ENCODE data around the gene SNW1.
A peak's percentile ranks its signal among the peaks of the same experiment; 100 is the strongest.

SNW1 gene

GRCh38 chr14:77714926-77715325 is 46.0 kb downstream of the SNW1 start:
- H3K9me3 Mint-ChIP-seq, result no peaks in the 10 kb centered on the region

GRCh38 chr14:77710364-77710763 is 50.6 kb downstream of the SNW1 start:
- H3K27ac Mint-ChIP-seq, result no peak overlapping the region
- H3K4me3 Mint-ChIP-seq, result peak overlapping the region; percentile 21 to 76 (median 43)
- peaks cover 25% of the 10 kb centered on the region for H3K36me3 Mint-ChIP-seq (ENCODE audit: low read depth)
- TF ChIP-seq, protein P1, sequence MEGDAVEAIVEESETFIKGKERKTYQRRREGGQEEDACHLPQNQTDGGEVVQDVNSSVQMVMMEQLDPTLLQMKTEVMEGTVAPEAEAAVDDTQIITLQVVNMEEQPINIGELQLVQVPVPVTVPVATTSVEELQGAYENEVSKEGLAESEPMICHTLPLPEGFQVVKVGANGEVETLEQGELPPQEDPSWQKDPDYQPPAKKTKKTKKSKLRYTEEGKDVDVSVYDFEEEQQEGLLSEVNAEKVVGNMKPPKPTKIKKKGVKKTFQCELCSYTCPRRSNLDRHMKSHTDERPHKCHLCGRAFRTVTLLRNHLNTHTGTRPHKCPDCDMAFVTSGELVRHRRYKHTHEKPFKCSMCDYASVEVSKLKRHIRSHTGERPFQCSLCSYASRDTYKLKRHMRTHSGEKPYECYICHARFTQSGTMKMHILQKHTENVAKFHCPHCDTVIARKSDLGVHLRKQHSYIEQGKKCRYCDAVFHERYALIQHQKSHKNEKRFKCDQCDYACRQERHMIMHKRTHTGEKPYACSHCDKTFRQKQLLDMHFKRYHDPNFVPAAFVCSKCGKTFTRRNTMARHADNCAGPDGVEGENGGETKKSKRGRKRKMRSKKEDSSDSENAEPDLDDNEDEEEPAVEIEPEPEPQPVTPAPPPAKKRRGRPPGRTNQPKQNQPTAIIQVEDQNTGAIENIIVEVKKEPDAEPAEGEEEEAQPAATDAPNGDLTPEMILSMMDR (IDR thresholded peaks at IDR 0.05; ENCODE audit: unreplicated experiment in 3 of 3), result no peak
- no peaks in the 10 kb centered on the region for H3K9me3 Mint-ChIP-seq
- peaks cover 41% of the 10 kb centered on the region for H3K4me1 Mint-ChIP-seq
- no peaks in the 10 kb centered on the region for H3K27me3 Mint-ChIP-seq (ENCODE audit: low read depth)

More at GRCh38 chr14:77714926-77715325, 46.0 kb downstream of the SNW1 start:
- Mint-ChIP-seq H3K4me3 (no peak overlapping the region), H3K27me3 (ENCODE audit: low read depth) (no peaks in the 10 kb centered on the region), H3K4me1 (peaks cover 7% of the 10 kb centered on the region), H3K27ac (no peak overlapping the region), H3K36me3 (ENCODE audit: low read depth) (peaks cover 47% of the 10 kb centered on the region)
- TF ChIP-seq, protein P1 (IDR thresholded peaks at IDR 0.05; ENCODE audit: unreplicated experiment in 3 of 3), result no peak

GRCh38 chr14:77709412-77709811 is 51.5 kb downstream of the SNW1 start:
- Mint-ChIP-seq H3K27me3 (ENCODE audit: low read depth) (no peaks in the 10 kb centered on the region), H3K4me3 (peak overlapping the region; percentile 90 to 98 (median 95)), H3K4me1 (peaks cover 41% of the 10 kb centered on the region), H3K27ac (no peak overlapping the region), H3K36me3 (ENCODE audit: low read depth) (peaks cover 20% of the 10 kb centered on the region), H3K9me3 (no peaks in the 10 kb centered on the region)
- TF ChIP-seq, protein P1 (IDR thresholded peaks at IDR 0.05; ENCODE audit: unreplicated experiment in 3 of 3), result no peak

GRCh38 chr14:77708749-77709148 is 52.2 kb downstream of the SNW1 start:
- peak overlapping the region; percentile 90 to 98 (median 95) for H3K4me3 Mint-ChIP-seq
- peaks cover 26% of the 10 kb centered on the region for H3K36me3 Mint-ChIP-seq (ENCODE audit: low read depth)
- peaks cover 41% of the 10 kb centered on the region for H3K4me1 Mint-ChIP-seq
- TF ChIP-seq, protein P1 (IDR thresholded peaks at IDR 0.05; ENCODE audit: unreplicated experiment in 3 of 3), result no peak
- peak overlapping the region; percentile 69 to 84 (median 82) for H3K27ac Mint-ChIP-seq
- H3K27me3 Mint-ChIP-seq (ENCODE audit: low read depth), result no peaks in the 10 kb centered on the region
- no peaks in the 10 kb centered on the region for H3K9me3 Mint-ChIP-seq

DNA sequence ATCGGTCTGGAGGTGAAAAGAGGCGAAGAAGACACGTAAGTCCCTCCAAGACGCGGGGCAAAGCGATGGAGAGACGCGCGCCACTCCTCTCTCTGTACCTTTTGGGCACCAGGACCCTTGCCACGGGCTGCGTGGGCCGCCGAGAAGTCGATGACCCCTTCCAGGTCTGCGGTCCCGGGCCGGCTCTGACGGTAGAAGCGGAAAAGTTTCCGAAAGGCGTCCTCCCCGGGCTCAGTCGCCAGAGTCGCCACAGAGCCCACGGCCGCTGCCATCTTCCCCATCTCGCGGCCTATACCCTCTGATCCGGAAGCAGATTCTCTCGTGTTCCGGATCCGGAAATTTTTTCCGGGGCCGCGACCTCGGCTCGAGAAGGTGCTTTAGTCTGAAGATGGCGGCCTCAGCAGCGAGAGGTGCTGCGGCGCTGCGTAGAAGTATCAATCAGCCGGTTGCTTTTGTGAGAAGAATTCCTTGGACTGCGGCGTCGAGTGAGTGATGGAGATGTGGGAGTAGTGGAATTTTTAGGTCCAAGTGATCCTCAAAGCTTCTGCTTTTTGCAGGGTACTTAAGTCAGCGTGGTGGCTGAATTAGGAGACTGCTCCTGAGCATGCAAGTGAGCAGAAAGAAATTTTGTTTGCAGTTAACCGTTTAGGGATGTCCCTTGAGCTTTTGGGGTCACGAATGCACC is 53.1 kb downstream of the SNW1 start, which contains the start of the genes ALKBH1 and SLIRP:
ALKBH1 (minus strand) TSS at position 300 of the 685 bp plus-strand sequence; CDS start at position 281, 19 bp downstream.
SLIRP (plus strand) TSS at position 380 of the 685 bp plus-strand sequence; CDS start at position 389, 9 bp downstream.
- Mint-ChIP-seq H3K4me3 (peak within 1 kb of the TSS; percentile 90 to 98 (median 95)), H3K4me1 (peaks cover 41% of the 10 kb centered on the region), H3K9me3 (no peaks in the 10 kb centered on the region), H3K36me3 (ENCODE audit: low read depth) (peaks cover 20% of the 10 kb centered on the region), H3K27me3 (ENCODE audit: low read depth) (no peaks in the 10 kb centered on the region), H3K27ac (peak within 1 kb of the TSS; percentile 69 to 84 (median 82))
- TF ChIP-seq, protein P1 (IDR thresholded peaks at IDR 0.05; ENCODE audit: unreplicated experiment in 3 of 3), result no peak

GRCh38 chr14:77707355-77707723 is 53.6 kb downstream of the SNW1 start:
- TF ChIP-seq, protein P1 (IDR thresholded peaks at IDR 0.05; ENCODE audit: unreplicated experiment in 3 of 3), result peak in 2 of 3 experiments; percentile 19 to 27
- Mint-ChIP-seq H3K9me3 (no peaks in the 10 kb centered on the region), H3K36me3 (ENCODE audit: low read depth) (peaks cover 17% of the 10 kb centered on the region), H3K4me1 (peaks cover 41% of the 10 kb centered on the region), H3K27me3 (ENCODE audit: low read depth) (no peaks in the 10 kb centered on the region), H3K27ac (peak overlapping the region; percentile 69 to 84 (median 82)), H3K4me3 (peak overlapping the region; percentile 90 to 98 (median 95))
